Activated CD8-positive, alpha-beta memory T cell treated with anti-CD3 and anti-CD28 coated beads for 48 hours (primary cell): ENCODE results near the gene EDARADD.
"Not testable (repeated sequence)": the region's sequence is repeated elsewhere in the genome, so short reads cannot be mapped to it uniquely, and the experiment has no call there.

Experiments
- DNase-seq, 3 experiments: peaks; one replicate each; pipeline ENCODE4 v3.0.0-alpha.2; 2020; ENCODE audit warnings: low read depth in 2 of 3, low spot score in 2 of 3

EDARADD gene

GRCh38 chr1:236393681-236394481 lies at the start of gene EDARADD:
Gene EDARADD, plus strand, starts transcription at chr1:236394286. Its CDS starts 159 bp downstream, at chr1:236394445.
- no peak for DNase-seq

DNA sequence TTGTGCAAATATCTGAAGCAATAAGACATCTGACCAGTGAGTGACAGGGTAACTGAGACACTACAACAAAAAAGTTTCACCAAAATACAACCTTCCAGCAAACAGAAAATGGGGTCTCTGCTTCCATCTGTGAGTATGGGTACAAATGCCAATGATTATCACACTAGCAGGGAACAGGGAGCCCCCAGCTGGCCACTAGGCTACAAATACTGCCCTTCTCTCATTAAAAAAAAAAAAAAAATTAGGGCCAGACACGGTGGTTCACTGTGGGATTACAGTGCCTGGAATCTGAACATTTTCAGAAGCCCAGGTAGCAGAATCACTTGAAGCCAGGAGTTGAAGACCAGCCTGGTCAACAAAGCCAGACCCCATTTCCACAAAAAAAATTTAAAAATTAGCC lies 48.4 kb upstream of the EDARADD start:
- DNase-seq, result no peak

GRCh38 chr1:236348071-236348470 lies 46.0 kb upstream of the EDARADD start:
- DNase-seq, result no peak

- DNase-seq, result no peak
These were observed 43.8 kb upstream of the EDARADD start for GRCh38 chr1:236350308-236350707.

DNA sequence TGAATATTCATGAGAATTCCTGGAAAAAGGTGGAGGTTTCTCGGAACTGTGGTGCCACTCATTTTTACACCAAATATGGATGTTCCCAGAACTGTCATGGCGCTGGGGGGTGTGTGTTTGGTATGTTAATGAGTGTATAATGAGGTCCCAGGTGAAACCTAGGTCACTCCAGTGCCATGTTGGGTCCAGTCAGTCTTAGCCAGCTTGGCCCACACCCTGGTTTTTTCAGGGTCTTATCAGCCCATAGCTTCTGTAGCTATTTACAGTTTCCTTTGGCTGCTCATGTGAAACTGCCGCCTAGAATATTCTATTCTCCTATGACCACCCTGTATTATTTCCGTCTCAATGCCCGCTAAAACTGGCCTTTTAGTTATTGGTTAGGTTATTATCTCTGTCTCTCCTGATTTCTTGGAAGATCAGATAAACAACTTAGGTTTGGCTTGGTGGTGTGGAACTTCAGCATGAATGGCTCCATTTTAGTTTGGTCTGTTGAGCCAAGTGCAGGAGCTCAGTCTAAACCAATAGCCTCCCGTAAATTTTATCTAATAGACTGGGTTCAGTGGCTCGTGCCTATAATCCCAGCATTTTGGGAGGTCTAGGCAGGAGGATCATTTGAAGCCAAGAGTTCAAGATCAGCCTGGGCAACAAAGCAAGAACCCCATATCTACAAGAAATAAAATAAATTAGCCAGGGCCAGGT lies 42.1 kb upstream of the EDARADD start:
- no peak for DNase-seq

DNA sequence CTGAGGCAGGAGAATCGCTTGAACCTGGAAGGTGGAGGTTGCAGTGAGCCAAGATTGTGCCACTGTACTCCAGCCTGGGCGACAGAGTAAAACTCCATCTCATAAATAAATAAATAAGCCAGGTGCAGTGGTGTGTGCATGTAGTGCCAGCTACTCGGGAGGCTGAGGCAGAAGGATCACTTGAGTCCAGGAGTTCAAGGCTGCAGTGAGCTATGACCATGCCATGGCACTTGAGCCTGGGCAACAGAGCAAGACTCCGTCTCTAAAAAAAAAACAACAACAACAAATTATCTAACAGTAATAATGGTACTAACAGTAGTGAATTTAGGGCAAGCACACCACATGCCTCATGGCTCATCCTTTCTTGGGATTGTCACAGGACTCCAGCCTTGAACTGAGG lies 41.3 kb upstream of the EDARADD start:
- DNase-seq, result not testable (repeated sequence)

GRCh38 chr1:236353813-236354212 lies 40.3 kb upstream of the EDARADD start:
- DNase-seq, result no peak

DNA sequence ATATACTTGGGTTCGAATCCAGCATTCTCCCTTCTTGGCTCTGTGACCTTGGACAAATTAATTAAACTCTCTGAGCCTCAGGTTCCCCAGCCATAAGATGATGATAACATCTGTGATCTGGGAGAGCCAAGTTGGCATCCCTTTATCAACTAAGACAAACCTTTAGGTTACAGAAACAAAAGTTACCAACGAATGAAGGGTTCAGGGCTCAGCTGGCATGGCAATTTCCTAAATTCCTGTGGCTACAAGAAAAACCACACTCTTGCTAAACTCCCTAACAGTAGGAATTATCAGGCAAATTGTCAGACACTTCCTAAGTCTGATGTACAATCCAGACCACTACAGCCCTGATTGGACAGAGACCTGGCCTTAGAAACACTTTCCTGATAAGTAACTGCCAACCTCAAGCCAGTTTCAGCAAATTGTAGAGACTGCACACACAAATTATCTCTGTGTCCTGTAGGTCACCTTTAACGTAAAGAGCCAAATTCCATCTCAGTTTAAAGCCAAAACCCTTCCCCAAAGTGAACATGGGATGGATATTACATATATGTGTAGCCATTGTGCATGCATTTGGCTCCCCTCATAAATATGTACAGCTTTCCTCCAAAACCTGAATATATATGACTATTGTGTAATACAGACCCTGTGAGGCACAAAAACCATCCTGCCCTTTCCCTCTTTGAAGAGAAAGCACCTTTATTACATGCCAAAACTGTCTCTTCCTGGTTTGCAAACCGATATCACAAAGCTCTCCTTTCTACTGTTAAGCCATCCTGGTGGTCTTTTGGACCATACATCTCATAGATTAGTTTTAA lies 39.5 kb upstream of the EDARADD start:
- DNase-seq, result no peak

DNA sequence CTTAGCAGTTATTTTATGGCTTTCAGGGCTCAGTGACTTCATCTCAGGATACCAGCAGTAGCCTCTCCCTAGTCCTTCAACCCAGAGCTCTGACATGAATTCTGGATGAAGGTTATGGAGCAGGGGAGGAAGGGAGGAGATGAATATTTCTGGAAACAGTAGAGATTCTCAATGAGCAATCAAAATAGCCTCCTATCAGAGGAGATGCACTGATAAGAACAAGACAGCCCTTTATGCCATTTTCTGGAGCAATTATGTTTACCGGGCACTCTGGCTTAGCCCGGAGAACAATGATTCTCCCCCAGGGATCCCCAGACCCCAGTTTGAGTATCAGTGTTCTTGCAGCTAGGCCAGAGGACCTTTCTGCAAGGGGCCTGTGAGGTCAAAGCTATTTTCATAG lies 37.9 kb upstream of the EDARADD start:
- DNase-seq, result no peak

DNA sequence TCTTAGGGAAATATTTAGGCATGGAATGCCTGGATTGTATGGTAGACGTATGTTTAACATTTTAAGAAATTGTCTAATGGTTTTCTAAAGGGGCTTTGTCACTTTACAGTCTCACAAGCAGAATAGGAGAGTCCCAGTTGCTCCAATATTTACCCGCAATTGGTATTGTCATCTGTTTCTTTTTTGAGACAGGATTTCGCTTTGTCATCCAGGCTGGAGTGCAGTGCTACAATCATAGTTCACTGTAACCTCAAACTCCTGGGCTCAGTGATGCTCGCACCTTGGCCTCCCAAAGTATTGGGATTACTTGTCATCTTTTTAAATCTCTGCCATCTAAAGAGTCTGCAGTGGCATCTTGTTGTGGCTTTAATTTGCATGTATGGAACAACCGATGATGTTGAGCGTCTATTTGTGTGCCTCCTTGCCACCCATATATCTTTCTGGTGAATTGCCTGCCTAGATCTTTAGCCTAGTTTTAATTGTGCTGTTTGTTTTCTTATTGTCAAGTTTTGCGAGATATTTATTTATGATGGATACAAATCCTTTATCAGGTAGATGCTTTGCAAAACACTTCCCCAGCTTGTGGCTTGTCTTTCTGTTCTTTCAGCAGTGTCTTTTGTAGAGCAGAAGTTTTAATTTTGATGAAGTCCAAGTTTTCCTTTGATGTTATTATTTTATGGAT lies 32.0 kb upstream of the EDARADD start:
- DNase-seq, result no peak

- no peak for DNase-seq
These were observed 30.8 kb upstream of the EDARADD start for GRCh38 chr1:236363237-236363636.

- DNase-seq, result no peak
These were observed 28.0 kb upstream of the EDARADD start for GRCh38 chr1:236365999-236366570.

- not testable (repeated sequence) for DNase-seq
These were observed 27.4 kb upstream of the EDARADD start for GRCh38 chr1:236366681-236367080.

GRCh38 chr1:236370420-236370819 lies 23.7 kb upstream of the EDARADD start:
- DNase-seq, result no peak

GRCh38 chr1:236371083-236371482 lies 23.0 kb upstream of the EDARADD start:
- DNase-seq, result no peak

DNA sequence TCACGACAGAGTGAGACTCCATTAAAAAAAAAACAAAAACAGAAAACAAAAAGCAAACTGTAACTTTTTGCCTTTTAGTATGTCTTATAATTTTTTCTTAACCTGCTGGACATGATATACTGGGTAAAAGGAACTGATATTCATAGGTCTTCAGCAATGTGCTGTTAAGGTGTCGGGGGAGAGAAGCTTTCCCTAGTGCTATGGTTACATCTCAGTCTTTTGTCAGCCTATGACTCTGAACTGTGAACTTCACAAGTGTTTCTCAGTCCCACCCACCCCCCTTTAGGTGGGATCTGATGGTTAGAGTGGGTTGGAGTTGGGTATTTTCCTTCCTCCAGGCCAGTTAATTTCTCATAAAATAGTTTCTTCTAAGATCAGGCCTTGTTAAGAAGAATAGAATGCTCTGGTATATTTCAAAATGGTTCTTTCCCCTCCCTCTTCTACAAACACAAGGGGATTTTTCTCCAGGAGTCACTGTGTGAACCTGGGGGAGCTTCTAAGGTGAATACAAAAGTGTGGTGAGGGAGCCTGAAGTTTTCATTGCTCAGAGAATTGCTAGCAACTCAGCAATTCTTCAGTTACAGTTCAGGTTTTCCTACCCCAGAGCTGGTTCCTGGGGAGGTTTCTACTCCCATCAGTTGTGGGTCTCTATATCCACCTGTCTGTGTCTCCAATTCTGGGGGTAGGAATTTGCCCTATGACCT lies 16.1 kb upstream of the EDARADD start:
- no peak for DNase-seq

DNA sequence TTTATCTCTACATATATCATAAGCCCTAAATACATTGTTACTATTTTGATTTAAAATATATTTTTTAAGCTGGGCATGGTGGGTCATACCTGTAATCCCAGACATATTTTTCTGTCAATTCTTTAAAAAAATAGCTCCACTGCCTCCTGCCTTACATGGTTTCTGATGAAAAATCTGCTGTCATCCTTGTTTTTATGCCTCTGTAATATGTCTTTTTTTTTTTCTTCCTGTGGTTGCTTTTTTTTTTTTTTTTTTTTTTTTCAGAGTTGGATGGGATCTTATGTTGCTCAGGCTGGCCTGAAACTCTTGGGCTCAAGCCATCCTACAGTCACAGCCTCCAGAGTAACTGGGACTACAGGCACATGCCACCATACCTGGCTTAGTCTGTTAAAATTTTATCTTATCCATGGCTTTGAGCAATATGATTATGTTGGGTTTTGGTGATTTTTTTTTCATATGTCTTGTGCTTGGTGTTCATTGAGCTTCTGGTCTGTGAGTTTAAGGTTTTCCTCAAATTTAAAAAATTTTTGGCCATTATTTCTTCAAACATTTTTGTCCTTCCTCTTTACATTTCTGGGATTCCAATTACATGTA lies 12.4 kb upstream of the EDARADD start:
- DNase-seq, result no peak

- DNase-seq, result no peak
These were observed 5.8 kb upstream of the EDARADD start for GRCh38 chr1:236388332-236388731.

DNA sequence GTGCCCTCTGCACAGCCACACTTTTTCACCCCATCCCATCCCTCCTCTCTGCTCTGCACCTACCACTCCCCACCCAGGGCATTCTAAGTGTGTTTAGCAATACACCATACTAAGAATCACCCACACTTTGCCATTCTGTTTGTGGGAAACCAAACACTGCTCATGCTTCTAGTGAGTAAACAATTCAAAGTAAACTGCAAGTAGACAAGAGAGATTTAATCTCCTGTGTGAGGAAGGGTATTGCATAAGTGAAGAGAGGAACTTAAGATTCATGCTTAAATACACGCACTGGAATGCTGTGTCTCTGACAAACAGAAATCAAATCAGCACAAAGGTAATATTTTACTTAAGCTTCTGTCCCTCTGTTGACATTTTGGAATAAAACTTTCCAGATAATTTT lies 4.8 kb upstream of the EDARADD start:
- no peak for DNase-seq

DNA sequence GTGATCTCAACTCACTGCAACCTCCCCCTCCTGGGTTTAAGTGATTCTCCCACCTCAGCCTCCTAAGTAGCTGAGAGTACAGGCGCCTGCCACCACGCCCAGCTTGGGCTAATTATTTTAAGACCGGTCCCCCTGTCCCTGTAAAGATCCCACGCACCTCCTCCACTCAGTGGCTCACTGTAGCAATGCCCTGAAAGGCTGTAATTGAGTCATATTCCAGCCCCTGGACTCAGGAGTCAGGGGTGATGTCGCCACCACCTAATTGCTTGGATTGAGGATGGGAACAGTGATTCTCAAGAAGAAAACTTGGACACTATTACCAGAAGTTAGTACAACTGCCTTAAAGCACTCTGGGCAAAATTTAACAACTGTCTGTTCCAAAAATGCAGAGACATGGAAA lies 3.1 kb upstream of the EDARADD start:
- no peak for DNase-seq
